ENCODE measurements around the gene ZFAND3.

The ZFAND3 gene

DNA sequence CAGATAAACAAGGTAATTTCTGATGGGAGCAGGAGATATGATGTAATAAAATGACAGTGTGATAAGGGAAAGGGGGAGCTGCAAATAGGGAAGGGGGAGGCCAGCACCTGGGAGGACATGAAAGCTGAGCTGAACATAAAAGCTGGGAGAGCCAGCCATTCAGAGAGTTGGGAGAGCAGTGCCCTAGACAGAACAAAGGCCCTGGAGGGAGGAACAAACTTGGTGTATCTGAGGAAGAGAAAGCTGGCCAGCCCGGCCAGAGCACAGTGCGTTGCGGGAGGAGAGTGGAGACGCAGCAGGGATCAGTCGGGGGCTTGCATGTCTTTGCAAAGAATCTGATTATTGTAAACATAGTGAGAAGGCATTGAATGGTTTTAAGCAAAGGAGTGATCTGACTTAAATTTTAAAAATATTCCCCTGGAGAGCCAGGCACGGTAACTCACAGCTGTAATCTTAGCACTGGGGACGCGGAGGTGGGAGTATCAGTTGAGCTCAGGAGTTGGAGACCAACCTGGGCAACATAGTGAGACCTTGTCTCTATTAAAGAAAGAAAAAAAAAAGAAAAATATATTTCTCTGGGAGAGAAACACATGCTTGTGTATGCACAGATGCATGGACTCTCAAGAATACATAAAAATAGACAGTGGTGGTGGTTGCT, 318.2 kb downstream of the ZFAND3 start:
- peak overlapping the region; percentile 26 for H3K9ac ChIP-seq (ENCODE audit: low read length)
- no peaks in the 10 kb centered on the region for H3K36me3 ChIP-seq (ENCODE audit: control insufficient read depth, low read depth, low read length)
- H3K27ac ChIP-seq (ENCODE audit: low read length): no peak overlapping the region

DNA sequence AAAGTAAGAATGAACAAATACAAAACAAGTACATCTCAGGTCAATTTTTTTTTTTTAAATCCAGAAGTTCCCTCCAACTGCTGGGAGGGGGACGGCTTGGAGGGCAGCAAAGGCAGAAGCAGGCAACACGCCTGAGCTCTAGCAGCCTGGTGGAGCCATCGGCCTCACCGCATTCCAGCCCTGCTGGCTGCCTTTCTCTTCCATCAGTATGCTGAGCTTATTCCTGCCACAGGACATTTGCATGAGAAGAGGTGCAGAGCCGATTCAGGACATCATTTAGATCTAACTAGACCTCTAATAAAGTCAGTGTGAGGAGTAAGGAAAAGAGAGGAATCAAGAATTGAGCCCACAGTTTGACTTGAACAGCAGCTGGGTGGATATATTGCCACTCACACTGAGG, 318.8 kb downstream of the ZFAND3 start:
- H3K9me3 ChIP-seq (ENCODE audit: control insufficient read depth, low read depth, low read length): no peaks in the 10 kb centered on the region
- H3K27me3 ChIP-seq (ENCODE audit: control insufficient read depth, insufficient read depth, low read length): no peaks in the 10 kb centered on the region
- H3K36me3 ChIP-seq (ENCODE audit: control insufficient read depth, low read depth, low read length): no peaks in the 10 kb centered on the region
- peaks cover 24% of the 10 kb centered on the region for H3K4me1 ChIP-seq (ENCODE audit: control insufficient read depth, low read depth, low read length)
- H3K27ac ChIP-seq (ENCODE audit: low read length): no peak overlapping the region
- no peak overlapping the region for H3K4me3 ChIP-seq (ENCODE audit: low read length)
- H3K9ac ChIP-seq (ENCODE audit: low read length): no peak overlapping the region

More for the DNA sequence above, 318.2 kb downstream of the ZFAND3 start:
- Histone ChIP-seq H3K4me3 (ENCODE audit: low read length) (peak overlapping the region; percentile 18), H3K27me3 (ENCODE audit: control insufficient read depth, insufficient read depth, low read length) (no peaks in the 10 kb centered on the region), H3K4me1 (ENCODE audit: control insufficient read depth, low read depth, low read length) (peaks cover 24% of the 10 kb centered on the region), H3K9me3 (ENCODE audit: control insufficient read depth, low read depth, low read length) (no peaks in the 10 kb centered on the region)

DNA sequence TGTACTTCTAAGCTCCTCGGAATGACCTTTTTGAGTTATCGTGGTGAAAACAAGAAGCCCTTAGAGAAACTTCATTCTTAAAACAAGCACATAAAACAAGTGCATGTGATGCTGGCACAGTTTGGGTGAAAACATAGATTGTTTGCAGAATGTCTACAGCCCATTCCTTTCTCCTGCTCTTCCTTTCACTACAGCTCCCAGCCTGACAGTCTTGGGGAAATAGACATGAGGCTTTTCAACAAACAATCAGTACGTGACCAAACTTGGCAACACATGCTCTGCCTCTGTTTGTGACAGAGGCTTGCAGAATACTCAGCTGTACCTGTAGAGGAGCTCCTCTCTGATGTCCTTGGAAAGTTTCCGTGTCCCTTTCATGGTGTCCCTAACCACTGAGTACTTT, 321.6 kb downstream of the ZFAND3 start:
- Histone ChIP-seq H3K36me3 (ENCODE audit: control insufficient read depth, low read depth, low read length) (no peaks in the 10 kb centered on the region), H3K9me3 (ENCODE audit: control insufficient read depth, low read depth, low read length) (no peaks in the 10 kb centered on the region), H3K9ac (ENCODE audit: low read length) (no peak overlapping the region), H3K4me3 (ENCODE audit: low read length) (no peak overlapping the region), H3K27ac (ENCODE audit: low read length) (no peak overlapping the region), H3K27me3 (ENCODE audit: control insufficient read depth, insufficient read depth, low read length) (no peaks in the 10 kb centered on the region), H3K4me1 (ENCODE audit: control insufficient read depth, low read depth, low read length) (peaks cover 35% of the 10 kb centered on the region)

DNA sequence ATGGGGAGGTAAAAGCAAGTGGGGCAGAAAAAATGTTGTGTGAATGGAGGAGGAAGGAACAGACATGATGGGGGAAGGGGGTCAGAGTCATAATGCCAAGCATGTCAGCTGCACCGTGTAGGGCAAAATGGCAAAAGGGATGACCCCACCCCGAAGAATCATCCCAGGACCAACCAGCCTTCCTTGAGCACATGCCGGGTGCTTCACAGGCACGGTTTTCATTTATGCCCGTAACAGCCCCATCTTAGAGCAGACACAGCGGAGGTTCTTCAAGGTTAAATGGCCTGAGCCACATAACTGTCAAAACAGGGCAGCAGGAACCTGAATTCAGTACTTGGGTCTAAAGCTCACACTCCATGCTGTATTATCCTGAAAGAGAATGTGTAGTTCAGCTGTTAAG, 322.2 kb downstream of the ZFAND3 start:
- Histone ChIP-seq H3K27ac (ENCODE audit: low read length) (no peak overlapping the region), H3K9me3 (ENCODE audit: control insufficient read depth, low read depth, low read length) (no peaks in the 10 kb centered on the region), H3K4me1 (ENCODE audit: control insufficient read depth, low read depth, low read length) (peaks cover 34% of the 10 kb centered on the region), H3K27me3 (ENCODE audit: control insufficient read depth, insufficient read depth, low read length) (no peaks in the 10 kb centered on the region), H3K36me3 (ENCODE audit: control insufficient read depth, low read depth, low read length) (no peaks in the 10 kb centered on the region), H3K4me3 (ENCODE audit: low read length) (no peak overlapping the region), H3K9ac (ENCODE audit: low read length) (no peak overlapping the region)

DNA sequence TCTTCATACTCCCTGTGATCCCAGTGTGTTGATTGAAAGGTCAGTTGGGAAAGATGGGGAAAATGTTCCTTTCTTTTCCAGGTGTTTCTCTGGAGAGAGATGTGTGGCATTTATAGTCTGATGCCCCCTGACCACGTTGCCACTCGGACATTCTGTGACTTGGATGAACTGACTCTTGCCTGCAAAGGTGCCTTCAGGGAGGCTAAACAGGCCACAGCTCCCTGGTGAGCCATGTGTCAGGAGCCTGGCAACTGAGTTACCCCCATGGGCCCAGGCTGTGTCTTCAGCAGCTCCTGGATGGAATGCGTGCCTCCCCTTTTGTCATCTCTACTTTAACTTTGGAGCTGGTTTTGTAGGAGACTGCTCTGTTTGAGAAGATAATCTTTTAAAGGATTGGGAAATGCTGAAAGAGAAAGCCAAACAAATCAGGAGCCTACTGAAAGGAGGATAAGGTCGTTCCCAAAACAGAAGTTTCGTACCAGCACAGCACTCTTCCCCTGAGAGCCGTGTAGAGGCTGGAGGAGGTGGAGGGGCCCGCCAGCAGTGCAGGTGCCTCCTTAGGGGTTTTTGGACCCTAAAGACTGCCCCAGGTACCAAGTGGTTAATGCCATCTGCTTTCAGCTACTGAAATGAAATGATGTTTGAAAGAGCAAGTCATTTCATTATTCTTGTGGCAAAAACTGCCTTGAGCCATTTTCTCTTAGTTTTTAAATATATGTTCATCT, 322.8 kb downstream of the ZFAND3 start:
- Histone ChIP-seq H3K36me3 (ENCODE audit: control insufficient read depth, low read depth, low read length) (no peaks in the 10 kb centered on the region), H3K9me3 (ENCODE audit: control insufficient read depth, low read depth, low read length) (no peaks in the 10 kb centered on the region), H3K9ac (ENCODE audit: low read length) (no peak overlapping the region), H3K4me1 (ENCODE audit: control insufficient read depth, low read depth, low read length) (peaks cover 27% of the 10 kb centered on the region), H3K27me3 (ENCODE audit: control insufficient read depth, insufficient read depth, low read length) (no peaks in the 10 kb centered on the region), H3K27ac (ENCODE audit: low read length) (no peak overlapping the region), H3K4me3 (ENCODE audit: low read length) (no peak overlapping the region)

DNA sequence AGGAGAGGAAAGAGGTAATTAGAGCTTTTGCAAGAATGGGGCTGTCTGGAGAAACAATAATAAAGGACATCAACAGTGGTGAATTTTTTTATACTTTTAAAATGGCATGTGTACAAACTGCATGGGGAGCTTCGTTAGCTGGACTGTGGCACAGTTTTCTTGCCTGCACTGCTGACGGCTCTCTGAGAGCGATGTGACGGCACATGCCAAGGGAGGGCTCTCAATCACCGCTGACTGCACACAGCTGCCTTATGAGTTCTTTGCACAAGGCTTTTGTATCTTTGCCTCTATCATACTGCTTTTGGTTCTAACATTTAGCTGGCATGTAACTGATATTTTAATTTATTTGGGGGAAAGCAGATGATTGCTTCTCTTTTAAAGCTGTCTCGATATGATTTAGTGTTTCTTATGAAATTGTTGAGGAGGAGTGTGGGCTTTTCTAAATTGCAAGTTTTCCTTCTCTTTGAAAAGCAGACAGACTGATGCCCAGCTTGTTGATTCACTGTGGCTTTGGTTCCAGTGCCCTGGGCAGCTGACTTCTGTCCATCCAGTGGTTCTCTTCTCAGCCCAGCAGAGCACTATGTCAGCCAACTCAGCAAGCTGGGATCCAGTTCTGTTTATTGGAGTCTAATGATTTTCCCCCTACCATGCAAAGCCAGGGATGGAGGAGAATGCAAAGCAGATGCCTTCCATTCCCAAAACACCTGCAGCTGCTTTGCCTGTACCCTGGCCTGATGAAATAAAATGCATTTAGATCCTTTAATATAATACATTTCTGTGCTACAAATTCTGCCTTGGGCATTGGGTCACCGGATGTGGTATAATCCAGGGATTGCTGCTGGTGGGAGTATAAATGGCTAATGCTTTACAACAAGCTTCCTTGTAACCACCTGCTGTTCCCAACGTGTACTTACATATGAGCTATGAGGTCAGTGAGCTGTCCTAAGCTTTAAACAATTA, 323.9 kb downstream of the ZFAND3 start:
- H3K9ac ChIP-seq (ENCODE audit: low read length): no peak overlapping the region
- H3K4me3 ChIP-seq (ENCODE audit: low read length): no peak overlapping the region
- no peaks in the 10 kb centered on the region for H3K9me3 ChIP-seq (ENCODE audit: control insufficient read depth, low read depth, low read length)
- no peaks in the 10 kb centered on the region for H3K36me3 ChIP-seq (ENCODE audit: control insufficient read depth, low read depth, low read length)
- H3K4me1 ChIP-seq (ENCODE audit: control insufficient read depth, low read depth, low read length): peaks cover 20% of the 10 kb centered on the region
- H3K27ac ChIP-seq (ENCODE audit: low read length): no peak overlapping the region
- no peaks in the 10 kb centered on the region for H3K27me3 ChIP-seq (ENCODE audit: control insufficient read depth, insufficient read depth, low read length)

DNA sequence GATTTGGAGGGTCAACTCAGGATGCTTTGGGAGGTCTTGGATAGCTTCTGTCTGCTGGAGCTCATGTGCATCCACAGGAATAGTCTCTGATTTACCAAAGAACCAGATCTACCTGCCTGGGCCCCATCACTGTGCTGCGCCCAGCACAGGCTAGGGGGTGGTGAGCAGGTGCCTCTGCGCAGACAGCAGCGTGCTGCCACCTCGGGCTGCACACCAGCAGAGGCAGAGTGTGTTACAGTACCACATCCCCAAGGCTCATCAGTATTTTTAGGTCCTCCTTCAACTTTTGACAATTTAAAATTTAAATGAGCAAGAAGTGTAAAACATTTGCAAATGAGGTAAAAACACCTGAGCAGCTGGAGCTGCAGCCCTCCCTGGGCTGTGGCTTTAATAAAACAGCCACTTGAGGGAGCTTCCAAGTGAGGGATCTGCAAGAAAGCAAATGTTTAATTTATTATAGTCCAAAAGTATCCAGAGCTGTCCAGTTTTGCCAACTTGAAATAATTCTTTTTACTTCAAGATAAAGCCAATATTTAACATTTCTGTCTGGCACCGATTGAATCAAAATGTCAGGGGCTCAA, 324.9 kb downstream of the ZFAND3 start:
- no peak overlapping the region for H3K9ac ChIP-seq (ENCODE audit: low read length)
- no peak overlapping the region for H3K4me3 ChIP-seq (ENCODE audit: low read length)
- no peaks in the 10 kb centered on the region for H3K36me3 ChIP-seq (ENCODE audit: control insufficient read depth, low read depth, low read length)
- H3K9me3 ChIP-seq (ENCODE audit: control insufficient read depth, low read depth, low read length): no peaks in the 10 kb centered on the region
- H3K27me3 ChIP-seq (ENCODE audit: control insufficient read depth, insufficient read depth, low read length): no peaks in the 10 kb centered on the region
- no peak overlapping the region for H3K27ac ChIP-seq (ENCODE audit: low read length)
- H3K4me1 ChIP-seq (ENCODE audit: control insufficient read depth, low read depth, low read length): peaks cover 13% of the 10 kb centered on the region

DNA sequence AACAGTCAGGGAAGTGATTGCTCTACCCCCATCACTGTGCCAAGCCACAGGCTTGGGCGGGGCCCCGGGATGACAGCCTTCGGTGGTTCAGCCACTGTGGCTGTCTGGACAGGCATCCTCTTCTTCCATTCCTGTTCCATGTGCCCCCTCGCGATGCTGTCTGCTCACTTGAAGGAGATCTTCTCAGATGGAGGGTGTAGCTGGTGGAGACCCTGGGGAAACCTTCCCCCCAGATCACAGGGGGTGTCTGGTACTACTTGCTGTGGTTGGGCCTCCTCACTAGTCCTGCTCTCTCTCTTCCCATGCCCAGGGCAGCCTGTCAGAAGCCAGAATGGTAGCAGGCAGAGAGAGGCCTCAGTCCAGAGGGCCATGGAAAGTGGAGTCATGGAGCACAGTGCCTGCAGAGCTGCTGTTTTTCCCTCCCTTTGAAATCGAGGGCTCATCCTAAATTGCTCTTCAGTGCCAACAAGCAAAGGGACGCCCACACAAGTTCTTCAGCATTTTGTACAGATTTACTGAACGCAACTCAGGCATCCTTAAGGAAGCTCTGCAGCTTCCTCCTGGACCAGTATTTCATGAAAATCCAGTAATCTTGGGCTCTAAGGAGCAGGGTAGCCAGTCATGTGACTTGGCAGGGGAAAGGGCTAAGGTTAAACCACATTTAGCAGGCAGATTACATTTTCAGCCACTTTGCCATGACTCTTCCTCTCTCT, 326.6 kb downstream of the ZFAND3 start:
- Histone ChIP-seq H3K4me3 (ENCODE audit: low read length) (no peak overlapping the region), H3K9me3 (ENCODE audit: control insufficient read depth, low read depth, low read length) (no peaks in the 10 kb centered on the region), H3K27ac (ENCODE audit: low read length) (no peak overlapping the region), H3K36me3 (ENCODE audit: control insufficient read depth, low read depth, low read length) (no peaks in the 10 kb centered on the region), H3K4me1 (ENCODE audit: control insufficient read depth, low read depth, low read length) (peaks cover 13% of the 10 kb centered on the region), H3K27me3 (ENCODE audit: control insufficient read depth, insufficient read depth, low read length) (no peaks in the 10 kb centered on the region), H3K9ac (ENCODE audit: low read length) (no peak overlapping the region)

DNA sequence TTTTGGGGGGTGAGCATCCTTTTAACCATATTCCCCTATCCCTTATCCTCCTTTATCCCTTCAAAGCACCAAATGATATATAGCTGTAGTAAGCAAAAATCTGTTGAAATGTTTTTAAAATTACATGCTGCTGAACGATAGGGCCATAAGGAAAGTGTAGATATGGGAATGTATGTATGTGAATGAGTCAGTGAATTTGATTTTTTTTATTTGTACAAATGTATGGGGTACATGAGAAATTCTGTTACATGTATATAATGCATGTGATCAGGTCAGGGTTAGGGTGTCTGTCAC, 327.2 kb downstream of the ZFAND3 start:
- Histone ChIP-seq H3K9ac (ENCODE audit: low read length) (no peak overlapping the region), H3K27ac (ENCODE audit: low read length) (no peak overlapping the region), H3K4me1 (ENCODE audit: control insufficient read depth, low read depth, low read length) (peaks cover 13% of the 10 kb centered on the region), H3K9me3 (ENCODE audit: control insufficient read depth, low read depth, low read length) (no peaks in the 10 kb centered on the region), H3K36me3 (ENCODE audit: control insufficient read depth, low read depth, low read length) (no peaks in the 10 kb centered on the region), H3K27me3 (ENCODE audit: control insufficient read depth, insufficient read depth, low read length) (no peaks in the 10 kb centered on the region), H3K4me3 (ENCODE audit: low read length) (no peak overlapping the region)

DNA sequence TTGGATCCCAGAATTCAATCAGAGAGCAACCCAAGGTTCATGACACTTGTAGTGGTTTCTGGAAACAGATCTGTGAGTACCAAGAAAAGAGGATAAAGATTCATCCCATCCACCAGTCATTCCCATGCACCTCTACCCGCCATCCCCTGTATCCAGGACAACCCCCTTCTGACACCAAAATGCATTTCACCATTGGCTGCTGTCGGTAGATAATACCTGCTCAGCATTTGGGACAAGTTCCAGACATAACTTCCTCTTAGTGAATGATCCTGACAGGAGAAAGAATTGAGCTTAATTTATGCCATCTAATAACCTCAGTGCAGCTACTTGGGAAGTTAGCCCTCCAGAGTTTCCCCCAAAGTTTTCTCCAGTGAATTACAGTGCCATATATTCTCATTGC, 329.1 kb downstream of the ZFAND3 start:
- H3K27me3 ChIP-seq (ENCODE audit: control insufficient read depth, insufficient read depth, low read length): no peaks in the 10 kb centered on the region
- peaks cover 13% of the 10 kb centered on the region for H3K4me1 ChIP-seq (ENCODE audit: control insufficient read depth, low read depth, low read length)
- H3K36me3 ChIP-seq (ENCODE audit: control insufficient read depth, low read depth, low read length): no peaks in the 10 kb centered on the region
- H3K4me3 ChIP-seq (ENCODE audit: low read length): no peak overlapping the region
- H3K9me3 ChIP-seq (ENCODE audit: control insufficient read depth, low read depth, low read length): no peaks in the 10 kb centered on the region
- no peak overlapping the region for H3K27ac ChIP-seq (ENCODE audit: low read length)
- no peak overlapping the region for H3K9ac ChIP-seq (ENCODE audit: low read length)

DNA sequence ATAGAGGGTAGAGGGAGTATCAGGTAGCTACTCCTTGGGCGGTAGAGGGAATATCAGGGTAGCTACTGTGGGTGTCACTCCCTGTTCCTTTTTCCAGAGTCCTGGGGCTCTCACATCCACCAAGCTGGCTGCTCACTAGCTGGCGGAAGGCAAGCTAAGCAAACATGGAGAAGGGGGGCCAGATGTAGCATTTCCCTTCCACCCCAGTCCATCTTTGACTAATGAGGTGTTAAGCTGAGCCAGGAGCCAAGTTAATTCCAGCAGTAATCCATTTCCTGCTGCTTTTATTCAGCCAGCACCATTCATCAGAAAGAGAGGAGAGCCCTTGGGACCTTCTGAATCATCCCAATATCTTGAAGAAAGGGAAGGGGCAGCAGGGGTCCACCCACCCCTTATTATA, 330.0 kb downstream of the ZFAND3 start:
- Histone ChIP-seq H3K36me3 (ENCODE audit: control insufficient read depth, low read depth, low read length) (no peaks in the 10 kb centered on the region), H3K4me1 (ENCODE audit: control insufficient read depth, low read depth, low read length) (peaks cover 9% of the 10 kb centered on the region), H3K9ac (ENCODE audit: low read length) (no peak overlapping the region), H3K27me3 (ENCODE audit: control insufficient read depth, insufficient read depth, low read length) (no peaks in the 10 kb centered on the region), H3K27ac (ENCODE audit: low read length) (no peak overlapping the region), H3K9me3 (ENCODE audit: control insufficient read depth, low read depth, low read length) (no peaks in the 10 kb centered on the region), H3K4me3 (ENCODE audit: low read length) (no peak overlapping the region)

Measured in iPS-18a (cell line).